Suprapubic skin (tissue), 4 donors: ENCODE data around the gene MEF2B.

Experiments
- EP300 ChIP-seq: sonication (generic); formaldehyde crosslinking; IDR thresholded peaks from one replicate; pipeline ENCODE4 v1.6.1; 2017; ENCODE audit warnings: antibody characterized with exemption
- POLR2A ChIP-seq, 2 donors: fragments of 450-650 bp; IDR thresholded peaks; one replicate each; pipeline ENCODE4 v1.6.1; 2017; ENCODE audit warnings: antibody characterized with exemption in 2 of 2, mild to moderate bottlenecking in 2 of 2, moderate library complexity in 2 of 2
- POLR2AphosphoS5 ChIP-seq, 3 donors: sonication (generic); formaldehyde crosslinking; IDR thresholded peaks; one replicate each; pipeline ENCODE4 v1.6.1; 2017; ENCODE audit warnings: antibody characterized with exemption in 3 of 3
- TF ChIP-seq, protein P1 (sequence below), 2 donors: fragments of 200-600 bp in 1 of 2; fragments of 450-650 bp in 1 of 2; sonication (generic) in 1 of 2; IDR thresholded peaks; one replicate each; pipeline ENCODE4 v1.5.1; 2016 to 2019; ENCODE audit warnings: antibody characterized with exemption in 2 of 2, mild to moderate bottlenecking in 1 of 2, moderate library complexity in 1 of 2

DNA sequence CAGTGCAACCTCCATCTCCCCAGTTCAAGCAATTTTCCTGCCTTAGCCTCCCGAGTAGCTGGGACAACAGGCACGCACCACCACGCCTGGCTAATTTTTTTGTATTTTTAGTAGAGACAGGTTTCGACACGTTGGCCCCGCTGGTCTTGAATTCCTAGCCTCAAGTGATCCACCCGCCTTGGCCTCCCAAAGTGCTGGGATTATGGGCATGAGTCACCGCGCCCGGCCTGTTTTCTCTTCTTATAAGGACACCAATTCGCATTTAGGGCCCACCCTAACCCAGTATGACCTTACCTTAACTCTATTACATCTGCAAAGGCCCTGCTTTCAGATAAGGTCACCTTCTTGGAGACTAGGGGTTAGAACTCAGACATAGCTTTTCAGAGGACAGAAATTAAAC lies 66.9 kb downstream of the MEF2B start:
- TF ChIP-seq POLR2A (IDR thresholded peaks at IDR 0.05) (no peak), POLR2AphosphoS5 (IDR thresholded peaks at IDR 0.05) (no peak), EP300 (no peak)
- TF ChIP-seq, protein P1, sequence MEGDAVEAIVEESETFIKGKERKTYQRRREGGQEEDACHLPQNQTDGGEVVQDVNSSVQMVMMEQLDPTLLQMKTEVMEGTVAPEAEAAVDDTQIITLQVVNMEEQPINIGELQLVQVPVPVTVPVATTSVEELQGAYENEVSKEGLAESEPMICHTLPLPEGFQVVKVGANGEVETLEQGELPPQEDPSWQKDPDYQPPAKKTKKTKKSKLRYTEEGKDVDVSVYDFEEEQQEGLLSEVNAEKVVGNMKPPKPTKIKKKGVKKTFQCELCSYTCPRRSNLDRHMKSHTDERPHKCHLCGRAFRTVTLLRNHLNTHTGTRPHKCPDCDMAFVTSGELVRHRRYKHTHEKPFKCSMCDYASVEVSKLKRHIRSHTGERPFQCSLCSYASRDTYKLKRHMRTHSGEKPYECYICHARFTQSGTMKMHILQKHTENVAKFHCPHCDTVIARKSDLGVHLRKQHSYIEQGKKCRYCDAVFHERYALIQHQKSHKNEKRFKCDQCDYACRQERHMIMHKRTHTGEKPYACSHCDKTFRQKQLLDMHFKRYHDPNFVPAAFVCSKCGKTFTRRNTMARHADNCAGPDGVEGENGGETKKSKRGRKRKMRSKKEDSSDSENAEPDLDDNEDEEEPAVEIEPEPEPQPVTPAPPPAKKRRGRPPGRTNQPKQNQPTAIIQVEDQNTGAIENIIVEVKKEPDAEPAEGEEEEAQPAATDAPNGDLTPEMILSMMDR (IDR thresholded peaks at IDR 0.05), result no peak
